Body of pancreas (tissue), 4 donors: ENCODE results near the gene MMP23B.

Experiments used
- CTCF ChIP-seq, 7 experiments: fragments of 450-650 bp in 4 of 7; fragments of 200-600 bp in 3 of 7; sonication (generic) in 3 of 7; IDR thresholded peaks; one replicate each; pipeline ENCODE4 v1.5.1; 2016 to 2019; ENCODE audit warnings: antibody characterized with exemption in 7 of 7
- POLR2A ChIP-seq, 3 donors: fragments of 450-650 bp; IDR thresholded peaks; one replicate each; pipeline ENCODE4 v1.6.1; 2016; ENCODE audit warnings: antibody characterized with exemption in 3 of 3, mild to moderate bottlenecking in 2 of 3

GRCh38 chr1:1628754-1629429 is 3.1 kb upstream of the MMP23B start:
- TF ChIP-seq CTCF (IDR thresholded peaks at IDR 0.05) (no peak), POLR2A (IDR thresholded peaks at IDR 0.05) (no peak)
